ENCODE measurements around the gene ANO10. TPM values are rescaled to one million over a fixed set of nuclear protein-coding genes. Genes with fewer than 3 reads are reported as not detected.
"Not testable (repeated sequence)": the region's sequence is repeated elsewhere in the genome, so short reads cannot be mapped to it uniquely, and the experiment has no call there.

ANO10 gene
- polyA plus RNA-seq, 1 donor = 15.4 TPM

DNA sequence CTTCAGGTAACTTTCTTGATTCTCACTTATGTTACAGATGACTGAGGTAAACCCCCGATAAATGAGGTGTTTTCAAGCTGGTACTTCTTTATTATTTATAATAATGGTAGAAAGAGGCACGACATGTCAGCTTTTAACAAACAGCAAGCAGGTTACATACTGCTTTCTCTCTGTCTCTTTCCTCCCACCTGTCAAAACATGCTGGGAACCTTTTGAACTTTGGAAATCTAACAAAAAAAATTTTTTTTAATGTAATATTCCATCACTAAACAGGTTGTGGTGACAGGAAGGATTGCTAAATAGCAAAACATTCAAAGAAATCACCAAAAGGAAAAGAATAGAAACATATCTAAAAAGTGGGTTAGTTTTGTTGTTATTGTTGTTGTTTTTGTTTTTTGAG, 48.2 kb downstream of the ANO10 start:
- DNase-seq = no peak

DNA sequence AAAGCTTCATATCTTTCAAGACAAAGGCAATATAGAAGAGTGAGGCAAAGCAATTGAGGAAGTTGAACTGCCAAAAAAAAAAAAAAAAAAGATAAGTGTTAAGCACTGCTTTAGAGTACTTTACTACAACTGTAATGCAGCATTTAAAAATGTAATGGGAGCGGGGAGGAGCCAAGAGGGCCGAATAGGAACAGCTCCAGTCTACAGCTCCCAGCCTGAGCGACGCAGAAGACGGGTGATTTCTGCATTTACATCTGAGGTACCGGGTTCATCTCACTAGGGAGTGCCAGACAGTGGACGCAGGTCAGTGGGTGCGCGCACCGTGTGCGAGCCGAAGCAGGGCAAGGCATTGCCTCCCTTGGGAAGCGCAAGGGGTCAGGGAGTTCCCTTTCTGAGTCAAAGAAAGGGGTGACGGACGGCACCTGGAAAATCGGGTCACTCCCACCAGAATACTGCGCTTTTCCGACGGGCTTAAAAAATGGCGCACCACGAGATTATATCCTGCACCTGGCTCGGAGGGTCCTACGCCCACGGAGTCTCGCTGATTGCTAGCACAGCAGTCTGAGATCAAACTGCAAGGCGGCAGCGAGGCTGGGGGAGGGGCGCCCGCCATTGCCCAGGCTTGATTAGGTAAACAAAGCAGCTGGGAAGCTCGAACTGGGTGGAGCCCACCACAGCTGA, 56.0 kb downstream of the ANO10 start:
- DNase-seq = not testable (repeated sequence)

GRCh38 chr3:43559961-43560360, 61.9 kb downstream of the ANO10 start:
- DNase-seq = no peak

- no peak for DNase-seq
Observed at GRCh38 chr3:43558171-43558570, 63.6 kb downstream of the ANO10 start.

DNA sequence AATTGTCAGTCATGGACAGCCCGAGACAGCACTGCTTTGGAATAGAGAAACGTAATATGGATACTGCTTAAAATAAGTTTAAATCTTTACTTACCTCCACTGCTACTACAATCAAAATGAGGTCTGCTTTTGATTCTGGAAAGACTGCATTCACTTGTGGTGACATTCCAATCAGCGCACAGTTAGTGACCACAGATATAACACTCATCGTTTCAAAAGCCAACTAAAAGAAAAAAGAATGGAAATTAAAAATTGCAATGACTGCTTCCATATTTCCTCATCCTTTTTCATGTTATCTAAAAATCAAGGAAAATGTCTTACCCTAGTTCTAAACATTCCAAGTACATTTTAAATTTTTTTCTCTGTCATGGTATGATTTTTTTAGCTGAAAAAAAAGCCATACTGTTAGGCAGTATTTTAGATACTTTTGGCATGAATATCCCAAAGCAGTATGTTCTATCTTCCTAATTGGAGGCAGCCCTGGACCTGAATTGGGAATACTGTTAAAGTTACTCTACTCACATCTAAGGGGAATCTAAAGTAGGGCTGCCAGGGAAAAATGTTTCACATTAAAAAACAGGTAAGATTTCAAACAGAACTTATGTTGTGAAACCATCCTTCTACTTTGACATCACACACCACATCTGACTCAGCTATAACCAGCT, 72.1 kb downstream of the ANO10 start:
- DNase-seq = no peak

DNA sequence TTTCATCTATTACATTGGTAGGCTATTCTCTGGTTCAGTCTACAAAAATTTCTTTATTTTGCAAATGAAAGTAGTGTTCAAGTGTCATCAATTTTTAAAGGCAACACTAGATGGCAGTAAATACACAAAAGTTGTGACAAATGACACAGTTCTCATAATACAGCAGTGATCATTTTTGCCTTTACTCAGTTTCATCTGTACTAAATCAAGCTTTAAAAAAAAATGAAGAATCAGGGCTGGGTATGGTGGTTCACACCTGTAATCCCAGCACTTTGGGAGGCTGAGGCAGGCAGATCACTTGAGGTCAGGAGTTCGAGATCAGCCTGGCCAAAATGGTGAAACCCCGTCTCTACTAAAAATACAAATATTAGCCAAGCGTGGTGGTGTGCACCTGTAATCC, 77.5 kb downstream of the ANO10 start:
- DNase-seq = peak; percentile 18

GRCh38 chr3:43542328-43543043, 79.3 kb downstream of the ANO10 start:
- no peak for DNase-seq

- no peak for DNase-seq
Observed at GRCh38 chr3:43540624-43541023, 81.2 kb downstream of the ANO10 start.

GRCh38 chr3:43539321-43539720, 82.5 kb downstream of the ANO10 start:
- no peak for DNase-seq

- DNase-seq = no peak
Observed at GRCh38 chr3:43537225-43537624, 84.6 kb downstream of the ANO10 start.

- DNase-seq = no peak
Observed at GRCh38 chr3:43534675-43535074, 87.1 kb downstream of the ANO10 start.

- DNase-seq = no peak
Observed at GRCh38 chr3:43533009-43533408, 88.8 kb downstream of the ANO10 start.

DNA sequence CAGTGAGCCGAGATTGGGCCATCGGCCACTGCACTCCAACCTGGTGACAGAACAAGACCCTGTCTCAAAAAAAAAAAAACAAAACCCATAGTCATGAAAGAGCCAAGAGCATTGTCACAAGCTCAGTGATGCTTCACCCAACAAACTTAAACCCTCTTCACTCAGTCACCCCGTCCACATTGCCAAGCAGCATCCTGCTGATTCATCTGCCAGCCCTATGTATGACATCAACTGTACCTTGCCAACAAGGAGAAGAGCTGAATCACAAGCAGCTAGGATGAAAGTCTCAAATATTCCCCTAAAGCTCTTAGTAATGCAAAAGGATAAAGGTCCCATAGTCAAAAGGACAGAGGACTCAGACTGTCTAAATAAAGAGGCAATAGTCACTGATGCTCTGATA, 90.0 kb downstream of the ANO10 start:
- DNase-seq = no peak

GRCh38 chr3:43528498-43529099, 93.2 kb downstream of the ANO10 start:
- no peak for DNase-seq

DNA sequence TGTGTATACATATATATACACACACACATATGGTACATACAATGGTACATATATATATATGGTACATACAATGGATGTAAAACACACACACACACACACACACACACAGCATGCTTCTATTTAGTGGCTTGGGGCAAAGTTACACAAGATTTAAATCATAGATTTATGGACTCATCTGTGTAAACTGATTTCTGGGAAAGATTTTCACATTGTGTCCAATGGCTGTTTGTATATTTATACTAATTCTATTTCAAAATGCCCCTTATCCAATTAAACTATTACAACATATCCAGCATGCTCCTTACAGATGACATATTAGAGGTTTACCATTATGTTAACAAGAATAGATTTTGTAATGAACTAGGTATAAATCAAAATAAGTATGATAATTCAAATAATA, 94.9 kb downstream of the ANO10 start:
- no peak for DNase-seq

GRCh38 chr3:43525941-43526607, 95.7 kb downstream of the ANO10 start:
- no peak for DNase-seq

- no peak for DNase-seq
Observed at GRCh38 chr3:43525386-43525785, 96.4 kb downstream of the ANO10 start.

DNA sequence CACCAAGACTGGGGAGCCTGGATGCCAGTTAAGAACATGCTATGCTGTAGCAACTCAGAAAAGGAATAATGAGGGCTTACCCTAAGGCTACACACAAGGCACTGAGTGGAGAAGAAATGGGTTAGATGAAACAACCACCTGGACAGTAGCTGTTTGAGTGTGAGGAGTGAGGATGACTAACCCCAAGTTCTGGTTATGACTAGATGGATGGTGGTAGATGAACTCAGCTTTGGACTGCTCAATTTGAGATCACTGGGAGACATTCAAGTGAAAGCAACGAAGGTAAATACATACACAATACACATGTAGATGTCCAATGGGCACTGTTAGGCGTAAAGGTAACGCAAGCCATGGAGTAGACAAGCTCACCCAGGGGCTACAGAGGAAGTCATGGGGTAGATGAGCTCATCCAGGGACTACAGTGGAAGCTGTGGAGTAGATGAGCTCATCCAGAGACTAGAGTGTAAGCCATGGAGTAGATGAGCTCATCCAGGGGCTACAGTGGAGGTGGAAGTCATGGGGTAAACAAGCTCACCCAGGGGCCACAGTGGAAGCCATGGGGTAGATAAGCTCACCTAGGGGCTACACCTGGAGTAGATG, 98.3 kb downstream of the ANO10 start:
- DNase-seq = no peak

DNA sequence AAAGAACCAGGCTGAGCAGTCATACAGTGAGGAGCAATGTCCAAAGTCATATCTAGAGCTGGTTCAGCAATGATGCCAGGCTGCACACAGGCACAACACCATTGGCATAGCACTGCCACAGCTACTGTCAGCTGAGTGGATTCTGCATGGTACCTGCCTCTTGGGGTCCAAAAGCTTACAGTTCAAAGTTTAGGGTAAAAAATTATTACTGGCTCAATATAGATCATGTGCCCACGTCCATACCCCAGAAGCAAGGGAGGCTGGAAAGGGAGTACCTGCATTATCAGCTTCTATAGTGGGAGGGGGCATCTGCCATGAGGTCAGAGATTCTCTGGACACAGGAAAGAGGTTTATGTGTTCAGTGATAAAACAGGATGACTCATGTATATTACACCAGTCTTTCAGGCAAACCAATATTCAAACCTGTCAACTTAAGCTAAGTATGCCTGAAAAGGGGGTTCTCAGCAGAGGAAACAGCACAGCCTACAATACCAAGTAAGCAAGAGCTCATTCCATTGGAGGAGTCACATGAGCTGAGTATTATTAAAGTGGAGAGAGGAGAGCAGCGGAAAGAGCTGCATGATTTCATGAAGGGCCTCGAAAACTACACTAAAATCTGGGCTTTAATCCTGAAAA, 99.0 kb downstream of the ANO10 start:
- no peak for DNase-seq

DNA sequence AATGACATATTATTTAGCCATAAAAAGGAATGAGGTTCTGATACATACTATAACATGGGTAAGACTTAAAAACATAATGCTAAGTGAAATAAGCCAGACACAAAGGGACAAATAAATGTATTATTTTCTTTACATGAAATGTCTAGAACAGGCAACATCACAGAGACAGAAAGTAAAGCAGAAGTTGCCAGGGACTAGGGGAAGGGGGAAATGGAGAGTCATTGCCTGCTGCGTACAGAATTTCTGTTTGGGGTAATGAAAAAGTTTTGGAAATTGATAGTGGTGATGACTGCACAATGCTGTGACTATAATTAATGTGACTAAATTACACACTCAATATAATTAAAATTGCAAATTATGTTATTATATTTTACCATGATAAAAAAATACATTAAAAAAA, 99.9 kb downstream of the ANO10 start:
- no peak for DNase-seq

DNA sequence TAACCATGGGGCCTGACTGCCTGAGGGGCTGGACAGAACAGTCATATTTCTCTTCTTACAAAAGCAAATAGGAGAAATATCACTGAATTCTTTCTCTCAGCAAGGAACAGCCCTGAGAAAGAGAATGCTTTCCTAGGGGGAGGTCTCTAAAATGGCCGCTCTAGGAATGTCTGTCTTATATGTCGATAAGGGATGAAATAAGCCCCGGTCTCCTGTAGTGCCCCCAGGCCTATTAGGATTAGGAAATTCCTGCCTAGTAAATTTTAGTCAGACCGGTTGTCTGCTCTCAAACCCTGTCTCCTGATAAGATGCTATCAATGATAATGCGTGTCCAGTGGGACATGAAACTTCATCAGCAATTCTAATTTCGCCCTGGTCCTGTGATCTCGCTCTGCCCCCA, 103.3 kb downstream of the ANO10 start:
- DNase-seq = not testable (repeated sequence)

Data from hindlimb muscle (tissue), 1 donor.